Measurements from ENCODE around the gene GOLGA6L1. TPM values are rescaled to one million over a fixed set of nuclear protein-coding genes. Genes with fewer than 3 reads are reported as not detected.

The GOLGA6L1 gene, protein sequence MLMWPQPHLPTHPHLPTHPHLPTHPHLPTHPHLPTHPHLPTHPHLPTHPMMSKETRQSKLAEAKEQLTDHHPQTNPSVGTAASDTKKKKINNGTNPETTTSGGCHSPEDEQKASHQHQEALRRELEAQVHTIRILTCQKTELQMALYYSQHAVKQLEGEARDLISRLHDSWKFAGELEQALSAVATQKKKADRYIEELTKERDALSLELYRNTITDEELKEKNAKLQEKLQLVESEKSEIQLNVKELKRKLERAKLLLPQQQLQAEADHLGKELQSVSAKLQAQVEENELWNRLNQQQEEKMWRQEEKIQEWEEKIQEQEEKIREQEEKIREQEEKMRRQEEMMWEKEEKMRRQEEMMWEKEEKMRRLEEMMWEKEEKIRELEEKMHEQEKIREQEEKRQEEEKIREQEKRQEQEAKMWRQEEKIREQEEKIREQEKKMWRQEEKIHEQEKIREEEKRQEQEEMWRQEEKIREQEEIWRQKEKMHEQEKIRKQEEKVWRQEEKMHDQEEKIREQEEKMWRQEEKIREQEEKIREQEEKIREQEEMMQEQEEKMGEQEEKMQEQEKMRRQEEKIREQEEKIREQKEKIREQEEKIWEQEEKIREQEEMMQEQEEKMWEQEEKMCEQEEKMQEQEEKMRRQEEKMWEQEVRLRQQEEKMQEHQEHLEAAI
- not detected in 2 replicates for total RNA-seq (ENCODE audit: low replicate concordance)

DNA sequence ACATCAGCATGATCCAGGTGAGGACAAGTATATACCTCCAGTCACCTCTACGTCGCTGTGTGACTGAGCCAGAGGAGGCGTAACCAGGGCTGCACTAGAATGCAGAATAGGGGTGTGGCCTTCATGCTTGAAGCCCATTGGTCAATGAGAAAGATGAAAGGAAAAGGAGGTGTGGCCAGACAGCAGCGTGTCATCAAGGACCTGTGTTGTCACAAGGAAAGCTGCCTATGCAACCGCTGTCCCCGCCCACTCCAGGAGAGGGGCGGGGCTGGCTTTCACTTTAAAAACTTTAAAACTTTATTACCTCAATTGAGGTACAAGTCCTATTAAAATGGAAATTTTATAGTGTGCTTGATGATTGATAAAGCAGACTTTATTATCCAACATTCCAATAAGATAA, at the start of gene GOLGA6L1:
GOLGA6L1 (minus strand) TSS at position 101 of the 400 bp plus-strand sequence; CDS start at position 10, 91 bp downstream.

Other genes with a start within 250 kb of the GOLGA6L1 start
- 85.9 and 88.9 TPM in 2 replicates for gene CYFIP1, start 156.5 kb downstream of the GOLGA6L1 start, total RNA-seq (ENCODE audit: low replicate concordance)
- gene TUBGCP5, start 97.3 kb downstream of the GOLGA6L1 start, total RNA-seq (ENCODE audit: low replicate concordance): 12.2 and 17.9 TPM in 2 replicates
- not detected in 2 replicates for gene GOLGA6L26, start 197.4 kb upstream of the GOLGA6L1 start, total RNA-seq (ENCODE audit: low replicate concordance)
- gene GOLGA8S, start 217.9 kb upstream of the GOLGA6L1 start, total RNA-seq (ENCODE audit: low replicate concordance): under 0.01 TPM in 1 of 2 replicates, not detected in the other